Spinal cord (tissue), 10 donors: ENCODE results near the gene GPR6. TPM values are rescaled to one million over a fixed set of nuclear protein-coding genes. Genes with fewer than 3 reads are reported as not detected.

Source experiments
- DNase-seq, 6 donors: peaks; one replicate each; pipeline versions ENCODE4 v3.0.0 to v3.0.0-alpha.2; 2013 to 2015; ENCODE audit warnings: low spot score in 6 of 6, low read depth in 4 of 6
- H3K27ac ChIP-seq: one replicate; pipeline ENCODE4 v1.5.1; 2013; ENCODE audit warnings: low read depth, low read length, control low read depth
- H3K27me3 ChIP-seq: one replicate; pipeline ENCODE4 v1.6.1; 2013; ENCODE audit warnings: low read length; ENCODE audit not compliant: control insufficient read depth, insufficient read depth
- H3K36me3 ChIP-seq: one replicate; pipeline ENCODE4 v1.6.1; 2013; ENCODE audit warnings: low read length; ENCODE audit not compliant: control insufficient read depth, insufficient read depth
- H3K4me1 ChIP-seq: one replicate; pipeline ENCODE4 v1.6.1; 2013; ENCODE audit warnings: low read length; ENCODE audit not compliant: control insufficient read depth, insufficient read depth
- H3K4me3 ChIP-seq: one replicate; pipeline ENCODE4 v1.5.1; 2013; ENCODE audit warnings: low read depth, low read length, control low read depth
- H3K9me3 ChIP-seq: one replicate; pipeline ENCODE4 v1.6.1; 2013; ENCODE audit warnings: low read length; ENCODE audit not compliant: control insufficient read depth, insufficient read depth
- WGBS: methylation state at CpG from one replicate; pipeline ENCODE4 v1.1.5; 2013; ENCODE audit warnings: missing lambda C conversion rate; ENCODE audit not compliant: insufficient coverage; 5-methylcytosine and 5-hydroxymethylcytosine counted together
- polyA plus RNA-seq, 2 donors: library from polyadenylated mRNA; unstranded; fragments of 120-200 nt; gene quantifications; one replicate each; pipeline ENCODE4 v1.2.1, GENCODE V29; 2013; ENCODE audit not compliant: insufficient read length in 2 of 2
- total RNA-seq, 2 donors: library from RNA; depleted of rRNA in 1 of 2; stranded (reverse); fragments of 120-200 nt in 1 of 2; fragments of >200 nt in 1 of 2; gene quantifications; one replicate each; pipeline versions ENCODE4 v1.2.3 to v1.2.4, GENCODE V29; 2013 to 2014
- donor health status: healthy.

GPR6 gene
- total and polyA plus RNA-seq, 4 donors: 0.22 to 0.99 (median 0.73) TPM

GRCh38 chr6:109961611-109962041 lies 16.5 kb upstream of the GPR6 start:
- Histone ChIP-seq H3K27me3 (no peaks in the 10 kb centered on the region), H3K4me3 (no peak overlapping the region), H3K36me3 (no peaks in the 10 kb centered on the region), H3K4me1 (no peaks in the 10 kb centered on the region), H3K9me3 (peaks cover 2% of the 10 kb centered on the region), H3K27ac (no peak overlapping the region)
- no peak for DNase-seq
- 89% methylated on average over 4 of the region's 5 CpGs for WGBS

GRCh38 chr6:109962271-109962670 lies 15.8 kb upstream of the GPR6 start:
- Histone ChIP-seq H3K4me3 (no peak overlapping the region), H3K36me3 (no peaks in the 10 kb centered on the region), H3K27me3 (no peaks in the 10 kb centered on the region), H3K27ac (no peak overlapping the region), H3K4me1 (no peaks in the 10 kb centered on the region), H3K9me3 (peaks cover 2% of the 10 kb centered on the region)
- 87% methylated on average over 5 of the region's 5 CpGs for WGBS
- DNase-seq: no peak

GRCh38 chr6:109963598-109964170 lies 14.4 kb upstream of the GPR6 start:
- Histone ChIP-seq H3K27me3 (no peaks in the 10 kb centered on the region), H3K4me1 (no peaks in the 10 kb centered on the region), H3K36me3 (no peaks in the 10 kb centered on the region), H3K4me3 (no peak overlapping the region), H3K9me3 (peaks cover 2% of the 10 kb centered on the region), H3K27ac (no peak overlapping the region)
- 94% methylated on average over 2 of the region's 2 CpGs for WGBS
- DNase-seq: no peak

GRCh38 chr6:109964949-109965348 lies 13.2 kb upstream of the GPR6 start:
- no peak overlapping the region for H3K4me3 ChIP-seq
- no peaks in the 10 kb centered on the region for H3K27me3 ChIP-seq
- H3K36me3 ChIP-seq: no peaks in the 10 kb centered on the region
- no peaks in the 10 kb centered on the region for H3K4me1 ChIP-seq
- 94% methylated on average over 1 of the region's 2 CpGs for WGBS
- peaks cover 2% of the 10 kb centered on the region for H3K9me3 ChIP-seq
- no peak overlapping the region for H3K27ac ChIP-seq
- DNase-seq: no peak

- Histone ChIP-seq H3K27ac (no peak overlapping the region), H3K4me1 (no peaks in the 10 kb centered on the region), H3K9me3 (peaks cover 2% of the 10 kb centered on the region), H3K36me3 (no peaks in the 10 kb centered on the region), H3K27me3 (no peaks in the 10 kb centered on the region), H3K4me3 (no peak overlapping the region)
- no CpG with 5 or more reads among the region's 1 CpG for WGBS
- no peak for DNase-seq
These were observed 11.8 kb upstream of the GPR6 start for GRCh38 chr6:109966299-109966698.

GRCh38 chr6:109977791-109978173 lies 329 bp upstream of the GPR6 start:
- no peak overlapping the region for H3K4me3 ChIP-seq
- H3K27me3 ChIP-seq: peaks cover 25% of the 10 kb centered on the region

GRCh38 chr6:109979033-109979921 lies 1.2 kb downstream of the GPR6 start:
- Histone ChIP-seq H3K9me3 (no peaks in the 10 kb centered on the region), H3K4me1 (peaks cover 24% of the 10 kb centered on the region), H3K27ac (no peak overlapping the region), H3K36me3 (no peaks in the 10 kb centered on the region), H3K27me3 (peaks cover 25% of the 10 kb centered on the region), H3K4me3 (no peak overlapping the region)
- 2% methylated on average over 81 of the region's 81 CpGs for WGBS
- peak in 2 of 6 donors; percentile 38 to 67 for DNase-seq

More at GRCh38 chr6:109977791-109978173, 329 bp upstream of the GPR6 start:
- Histone ChIP-seq H3K27ac (no peak overlapping the region), H3K4me1 (peaks cover 24% of the 10 kb centered on the region), H3K9me3 (no peaks in the 10 kb centered on the region), H3K36me3 (no peaks in the 10 kb centered on the region)
- WGBS: 28% methylated on average over 9 of the region's 9 CpGs
- no peak for DNase-seq

- Histone ChIP-seq H3K27ac (no peak overlapping the region), H3K36me3 (no peaks in the 10 kb centered on the region), H3K27me3 (peaks cover 10% of the 10 kb centered on the region), H3K4me3 (no peak overlapping the region), H3K9me3 (no peaks in the 10 kb centered on the region), H3K4me1 (peaks cover 6% of the 10 kb centered on the region)
- DNase-seq: no peak
- WGBS: no CpG with 5 or more reads among the region's 2 CpGs
These were observed 6.3 kb downstream of the GPR6 start for GRCh38 chr6:109984410-109984809.

GRCh38 chr6:109987196-109987595 lies 9.1 kb downstream of the GPR6 start:
- Histone ChIP-seq H3K4me3 (no peak overlapping the region), H3K4me1 (no peaks in the 10 kb centered on the region), H3K27ac (no peak overlapping the region), H3K9me3 (no peaks in the 10 kb centered on the region), H3K36me3 (no peaks in the 10 kb centered on the region), H3K27me3 (no peaks in the 10 kb centered on the region)
- no CpG with 5 or more reads among the region's 1 CpG for WGBS
- DNase-seq: no peak
